ENCODE measurements around the gene RAPGEF1. TPM values are rescaled to one million over a fixed set of nuclear protein-coding genes. Genes with fewer than 3 reads are reported as not detected.

RAPGEF1 gene
- total and polyA plus RNA-seq, 2 donors (not counting 3 experiments of a cell fraction or from before 2014, with no cell fraction given) = 50.0 to 124 TPM

DNA sequence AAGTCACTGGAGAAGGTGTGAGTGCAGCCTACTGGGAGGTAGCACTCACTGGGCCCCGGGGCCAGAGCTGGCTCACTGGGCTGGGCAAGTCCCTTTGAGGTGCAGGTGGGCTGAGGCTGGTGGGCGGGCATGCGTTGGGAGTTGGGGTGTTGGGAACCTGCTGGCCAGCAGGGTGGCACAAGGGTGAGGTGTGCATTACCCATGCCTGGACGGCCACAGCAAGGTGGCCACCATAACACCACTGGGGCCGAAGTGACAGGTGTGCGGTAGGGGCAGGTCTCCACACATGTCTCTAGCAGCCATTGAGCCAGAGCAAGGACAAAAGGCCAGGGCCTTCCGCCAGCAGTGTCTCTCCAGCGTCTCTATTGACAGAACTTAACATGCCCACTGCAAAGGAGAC, 172.0 kb downstream of the RAPGEF1 start:
- no peaks in the 10 kb centered on the region for H3K9me1 ChIP-seq (replicated peaks; ENCODE audit: control insufficient read depth, extremely low read depth, insufficient read depth, low read length)
- H3K9me3 ChIP-seq (replicated peaks; ENCODE audit: control insufficient read depth, insufficient read depth, low read length) = no peaks in the 10 kb centered on the region
- no peak overlapping the region for H3K9ac ChIP-seq (replicated peaks; ENCODE audit: extremely low read depth, insufficient read depth, low read length)
- H3K4me3 ChIP-seq (replicated peaks in 1 of 3; ENCODE audit: insufficient read depth in 1 of 3, low read depth in 1 of 3, low read length in 3 of 3) = no peak overlapping the region
- no peaks in the 10 kb centered on the region for H3K4me1 ChIP-seq (ENCODE audit: control insufficient read depth, extremely low read depth, insufficient read depth, low read length)
- BruUV-seq (replicated peaks) = no TSS peak
- CTCF ChIA-PET = no interaction called here
- TF ChIP-seq MYC (IDR thresholded peaks at IDR 0.05; ENCODE audit: low read depth, low read length) (no peak), GATA2 (IDR thresholded peaks at IDR 0.05; ENCODE audit: insufficient read depth, insufficient read length, low read depth, low read length) (no peak), POLR2AphosphoS5 (IDR thresholded peaks at IDR 0.05; ENCODE audit: insufficient read depth, low read depth, low read length) (no peak), POLR2A (IDR thresholded peaks at IDR 0.05; ENCODE audit: low read depth, low read length) (no peak), JUN (IDR thresholded peaks at IDR 0.05; ENCODE audit: borderline replicate concordance, insufficient read depth, insufficient read length, low read depth) (no peak), EZH2 (IDR thresholded peaks at IDR 0.05; ENCODE audit: borderline replicate concordance, low read depth, low read length, severe bottlenecking) (no peak), FOS (IDR thresholded peaks at IDR 0.05; ENCODE audit: borderline replicate concordance, insufficient read depth, low read length) (no peak)
- TF ChIP-seq, protein P1, sequence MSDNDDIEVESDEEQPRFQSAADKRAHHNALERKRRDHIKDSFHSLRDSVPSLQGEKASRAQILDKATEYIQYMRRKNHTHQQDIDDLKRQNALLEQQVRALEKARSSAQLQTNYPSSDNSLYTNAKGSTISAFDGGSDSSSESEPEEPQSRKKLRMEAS (IDR thresholded peaks at IDR 0.05; ENCODE audit: insufficient read depth, insufficient read length) = no peak
- TF ChIP-seq, protein P2, sequence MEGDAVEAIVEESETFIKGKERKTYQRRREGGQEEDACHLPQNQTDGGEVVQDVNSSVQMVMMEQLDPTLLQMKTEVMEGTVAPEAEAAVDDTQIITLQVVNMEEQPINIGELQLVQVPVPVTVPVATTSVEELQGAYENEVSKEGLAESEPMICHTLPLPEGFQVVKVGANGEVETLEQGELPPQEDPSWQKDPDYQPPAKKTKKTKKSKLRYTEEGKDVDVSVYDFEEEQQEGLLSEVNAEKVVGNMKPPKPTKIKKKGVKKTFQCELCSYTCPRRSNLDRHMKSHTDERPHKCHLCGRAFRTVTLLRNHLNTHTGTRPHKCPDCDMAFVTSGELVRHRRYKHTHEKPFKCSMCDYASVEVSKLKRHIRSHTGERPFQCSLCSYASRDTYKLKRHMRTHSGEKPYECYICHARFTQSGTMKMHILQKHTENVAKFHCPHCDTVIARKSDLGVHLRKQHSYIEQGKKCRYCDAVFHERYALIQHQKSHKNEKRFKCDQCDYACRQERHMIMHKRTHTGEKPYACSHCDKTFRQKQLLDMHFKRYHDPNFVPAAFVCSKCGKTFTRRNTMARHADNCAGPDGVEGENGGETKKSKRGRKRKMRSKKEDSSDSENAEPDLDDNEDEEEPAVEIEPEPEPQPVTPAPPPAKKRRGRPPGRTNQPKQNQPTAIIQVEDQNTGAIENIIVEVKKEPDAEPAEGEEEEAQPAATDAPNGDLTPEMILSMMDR (IDR thresholded peaks at IDR 0.05; ENCODE audit: extremely low read depth in 1 of 2, insufficient read depth in 1 of 2, low read depth in 1 of 2, low read length in 2 of 2) = no peak
- H4K20me1 ChIP-seq (replicated peaks; ENCODE audit: control insufficient read depth, extremely low read depth, insufficient read depth, low read length) = no peaks in the 10 kb centered on the region
- H2AFZ ChIP-seq (ENCODE audit: low read depth, low read length) = no peak overlapping the region
- dilution Hi-C loops (cut with MboI; ENCODE audit: extremely low pct_ligation_motif_present, low sequenced_read_pairs) = no loop called here
- DNase-seq (ENCODE audit: low read depth, low spot score) (no peak), FAIRE-seq (no peak)
- no peaks in the 10 kb centered on the region for H3K79me2 ChIP-seq (ENCODE audit: control insufficient read depth, insufficient read depth, low read length)
- no peak overlapping the region for H3K4me2 ChIP-seq (ENCODE audit: insufficient read depth, low read length)
- H3K36me3 ChIP-seq (ENCODE audit: control insufficient read depth in 2 of 2, extremely low read depth in 1 of 2, insufficient read depth in 2 of 2, low read length in 2 of 2) = peaks cover 0 to 2% of the 10 kb centered on the region in 2 experiments
- POLR2A ChIA-PET = no interaction called here
- H3K27me3 ChIP-seq (ENCODE audit: control insufficient read depth in 2 of 2, insufficient read depth in 2 of 2, low read length in 2 of 2) = no peaks in the 10 kb centered on the region
- intact Hi-C loops (cut with micrococcal nuclease) = no loop called here
- no peak overlapping the region for H3K27ac ChIP-seq (ENCODE audit: insufficient read depth, low read depth, low read length)
